K562 (cell line): ENCODE measurements around the gene TMEM167B. TPM values are rescaled to one million over a fixed set of nuclear protein-coding genes. Genes with fewer than 3 reads are reported as not detected.

Experiments used
- CBX5 ChIP-seq: IDR thresholded peaks from 2 replicates; pipeline ENCODE4 v1.6.1; 2014; ENCODE audit warnings: low read depth, borderline replicate concordance
- CCAR2 ChIP-seq: fragments of 200-400 bp; formaldehyde crosslinking; IDR thresholded peaks from 2 replicates; pipeline ENCODE4 v1.6.1; 2017; ENCODE audit warnings: mild to moderate bottlenecking, low read depth, low read length
- DDX20 ChIP-seq: fragments of 450-650 bp; IDR thresholded peaks from 2 replicates; pipeline ENCODE4 v1.6.1; 2016; ENCODE audit warnings: missing genetic modification characterization, low read depth, mild to moderate bottlenecking, missing compliant biosample characterization, moderate library complexity
- FOXA1 ChIP-seq: fragments of 450-650 bp; IDR thresholded peaks from 2 replicates; pipeline ENCODE4 v1.6.1; 2016; ENCODE audit warnings: mild to moderate bottlenecking, borderline replicate concordance
- FOXK2 ChIP-seq, 2 experiments: fragments of 450-650 bp; IDR thresholded peaks in 1 of 2; conservative IDR thresholded peaks in 1 of 2; 2 replicates each; pipeline ENCODE4 v1.6.1; 2016; ENCODE audit warnings: low read depth in 2 of 2, mild to moderate bottlenecking in 1 of 2
- GATA2 ChIP-seq: sonication (generic); formaldehyde crosslinking; IDR thresholded peaks from 2 replicates; pipeline ENCODE4 v1.4.0; 2020; ENCODE audit warnings: mild to moderate bottlenecking, missing genetic modification reagents
- HDAC8 ChIP-seq: fragments of 450-650 bp; IDR thresholded peaks from 2 replicates; pipeline ENCODE4 v1.6.1; 2016; ENCODE audit warnings: mild to moderate bottlenecking, missing genetic modification characterization, moderate library complexity, missing compliant biosample characterization
- HNRNPLL ChIP-seq: fragments of 200-400 bp; formaldehyde crosslinking; IDR thresholded peaks from 2 replicates; pipeline ENCODE4 v1.6.1; 2017; ENCODE audit warnings: low read length, low read depth, mild to moderate bottlenecking; ENCODE audit not compliant: poor library complexity, severe bottlenecking
- IRF2 ChIP-seq: sonication (generic); formaldehyde crosslinking; IDR thresholded peaks from 2 replicates; pipeline ENCODE4 v1.8.1; 2022; ENCODE audit warnings: mild to moderate bottlenecking, missing genetic modification reagents
- KLF16 ChIP-seq: IDR thresholded peaks from 2 replicates; pipeline ENCODE4 v1.6.1; 2016; ENCODE audit warnings: antibody characterized with exemption
- MAFF ChIP-seq: IDR thresholded peaks from 2 replicates; pipeline ENCODE4 v1.6.1; 2012; ENCODE audit warnings: low read length, improper control_type of control experiment
- MCM2 ChIP-seq: fragments of 450-650 bp; IDR thresholded peaks from 2 replicates; pipeline ENCODE4 v1.6.1; 2017; ENCODE audit warnings: low read depth, mild to moderate bottlenecking
- MTA2 ChIP-seq: fragments of 450-650 bp; IDR thresholded peaks from 2 replicates; pipeline ENCODE4 v1.6.1; 2016; ENCODE audit warnings: low read depth
- MYNN ChIP-seq, 2 experiments: sonication (generic); formaldehyde crosslinking in 1 of 2; IDR thresholded peaks; 2 replicates each; pipeline versions ENCODE4 v1.5.0 to v1.6.1; 2016 to 2020; ENCODE audit warnings: antibody characterized with exemption in 1 of 2, missing genetic modification reagents in 1 of 2
- NCOR1 ChIP-seq: fragments of 450-650 bp; IDR thresholded peaks from 2 replicates; pipeline ENCODE4 v1.6.1; 2016; ENCODE audit warnings: mild to moderate bottlenecking, moderate library complexity
- RBM25 ChIP-seq: fragments of 200-400 bp; formaldehyde crosslinking; IDR thresholded peaks from 2 replicates; pipeline ENCODE4 v1.6.1; 2018; ENCODE audit warnings: low read length, low read depth, moderate library complexity; ENCODE audit not compliant: severe bottlenecking
- SMAD3 ChIP-seq: fragments of 450-650 bp; formaldehyde crosslinking; conservative IDR thresholded peaks from 2 replicates; pipeline ENCODE4 v1.4.0; 2020; ENCODE audit warnings: mild to moderate bottlenecking
- STAG1 ChIP-seq: sonication (generic); formaldehyde crosslinking; IDR thresholded peaks from 2 replicates; pipeline ENCODE4 v1.5.0; 2020; ENCODE audit warnings: missing genetic modification reagents, borderline replicate concordance
- TFAM ChIP-seq: fragments of 250-450 bp; sonication (Bioruptor Pico); conservative IDR thresholded peaks from 2 replicates; pipeline ENCODE4 v1.5.0; 2021; ENCODE audit warnings: mild to moderate bottlenecking, moderate library complexity
- TOE1 ChIP-seq, 2 experiments: fragments of 450-650 bp in 1 of 2; sonication (generic) in 1 of 2; formaldehyde crosslinking in 1 of 2; IDR thresholded peaks; 2 replicates each; pipeline versions ENCODE4 v1.7.1 to v1.8.0; 2016 to 2022; ENCODE audit warnings: borderline replicate concordance in 2 of 2, mild to moderate bottlenecking in 2 of 2, antibody characterized with exemption in 1 of 2, inconsistent platforms in 1 of 2, low read depth in 1 of 2, missing genetic modification reagents in 1 of 2, moderate library complexity in 1 of 2
- ZNF143 ChIP-seq: sonication (generic); formaldehyde crosslinking; IDR thresholded peaks from 2 replicates; pipeline ENCODE4 v1.9.0; 2022; ENCODE audit warnings: mild to moderate bottlenecking, missing genetic modification reagents
- ZNF23 ChIP-seq: fragments of 250-450 bp; sonication (Bioruptor Pico); IDR thresholded peaks from 2 replicates; pipeline ENCODE4 v1.4.0; 2020; ENCODE audit warnings: mild to moderate bottlenecking
- ZNF347 ChIP-seq: fragments of 450-650 bp; formaldehyde crosslinking; IDR thresholded peaks from 2 replicates; pipeline ENCODE4 v1.4.0; 2020; ENCODE audit warnings: low read depth, mild to moderate bottlenecking, moderate library complexity
- ZNF696 ChIP-seq: fragments of 250-450 bp; sonication (Bioruptor Pico); conservative IDR thresholded peaks from 2 replicates; pipeline ENCODE4 v1.4.0; 2020; ENCODE audit warnings: mild to moderate bottlenecking, moderate library complexity
- polyA plus RNA-seq, 8 experiments: library from polyadenylated mRNA; depleted of rRNA in 4 of 8; stranded (reverse) in 5 of 8; unstranded in 3 of 8; fragments of >200 nt; fragmentation: Nextera tagmentation in 2 of 8; fragmentation: Illumina TruSeq in 1 of 8; extraction: Ambion mirVana in 2 of 8; extraction: Trizol in 1 of 8; gene quantifications; 2 replicates each; pipeline versions ENCODE4 v1.2.1 to v1.2.3, GENCODE V29; 2011 to 2014; ENCODE audit warnings: inconsistent platforms in 1 of 8, missing spikeins in 1 of 8
- total RNA-seq, 7 experiments: library from RNA; depleted of rRNA in 6 of 7; stranded (reverse); fragments of >200 nt in 6 of 7; fragmentation: Illumina TruSeq in 2 of 7; extraction: Trizol in 2 of 7; gene quantifications; 2 replicates each; pipeline versions ENCODE4 v1.2.1 to v1.2.3, GENCODE V29; 2011 to 2021; ENCODE audit warnings: low replicate concordance in 1 of 7
- TF ChIP-seq, protein P1 (sequence below), 2 experiments: fragments of 450-650 bp; conservative IDR thresholded peaks; 2 replicates each; pipeline ENCODE4 v1.6.1; 2017; ENCODE audit warnings: mild to moderate bottlenecking in 2 of 2, moderate library complexity in 2 of 2
- TF ChIP-seq, protein P2 (sequence below): fragments of 450-650 bp; IDR thresholded peaks from 2 replicates; pipeline ENCODE4 v1.6.1; 2014; ENCODE audit warnings: low read depth, mild to moderate bottlenecking, moderate library complexity, borderline replicate concordance
- TF ChIP-seq, protein P3 (sequence below), 2 experiments: fragments of 250-450 bp in 1 of 2; fragments of 450-650 bp in 1 of 2; sonication (Bioruptor Pico) in 1 of 2; IDR thresholded peaks; 2 replicates each; pipeline versions ENCODE4 v1.6.1 to v1.8.0; 2016 to 2021; ENCODE audit warnings: mild to moderate bottlenecking in 2 of 2, moderate library complexity in 2 of 2, missing compliant biosample characterization in 1 of 2, missing genetic modification characterization in 1 of 2

Gene TMEM167B
- total and polyA plus RNA-seq, 9 of the 15 experiments (the other 6 are each of a cell fraction or from before 2014, with no cell fraction given): 17.2 to 36.4 (median 32.2) TPM

DNA sequence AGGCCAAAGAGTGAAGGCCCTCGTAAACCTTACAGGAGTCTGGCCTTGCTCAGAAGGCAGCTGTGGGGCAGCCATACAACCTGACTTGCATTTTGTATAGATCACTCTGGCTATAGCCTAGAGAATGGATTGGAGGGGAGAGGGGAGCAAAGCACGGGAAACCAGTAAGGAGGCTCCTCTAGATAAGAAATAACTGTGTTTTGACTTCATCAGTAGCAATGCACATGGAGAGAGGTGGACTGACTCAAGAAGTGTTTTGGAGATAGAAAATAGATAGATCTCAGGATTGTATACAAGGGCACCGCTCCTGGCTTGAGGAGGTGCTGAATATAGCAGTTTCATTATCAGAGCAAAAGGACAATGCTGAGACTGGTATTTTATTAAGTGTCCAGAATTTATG is 49.8 kb downstream of the TMEM167B start (continued):
- no peak for TF ChIP-seq CBX5
- no peak for TF ChIP-seq ZNF23 (CRISPR knock-in tag)
- TF ChIP-seq, protein P1, sequence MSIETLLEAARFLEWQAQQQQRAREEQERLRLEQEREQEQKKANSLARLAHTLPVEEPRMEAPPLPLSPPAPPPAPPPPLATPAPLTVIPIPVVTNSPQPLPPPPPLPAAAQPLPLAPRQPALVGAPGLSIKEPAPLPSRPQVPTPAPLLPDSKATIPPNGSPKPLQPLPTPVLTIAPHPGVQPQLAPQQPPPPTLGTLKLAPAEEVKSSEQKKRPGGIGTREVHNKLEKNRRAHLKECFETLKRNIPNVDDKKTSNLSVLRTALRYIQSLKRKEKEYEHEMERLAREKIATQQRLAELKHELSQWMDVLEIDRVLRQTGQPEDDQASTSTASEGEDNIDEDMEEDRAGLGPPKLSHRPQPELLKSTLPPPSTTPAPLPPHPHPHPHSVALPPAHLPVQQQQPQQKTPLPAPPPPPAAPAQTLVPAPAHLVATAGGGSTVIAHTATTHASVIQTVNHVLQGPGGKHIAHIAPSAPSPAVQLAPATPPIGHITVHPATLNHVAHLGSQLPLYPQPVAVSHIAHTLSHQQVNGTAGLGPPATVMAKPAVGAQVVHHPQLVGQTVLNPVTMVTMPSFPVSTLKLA (conservative IDR thresholded peaks at IDR 0.05): peak in 1 of 2 experiments; percentile 40; a peak in 1 of 4 replicates
- TF ChIP-seq SMAD3: no peak
- TF ChIP-seq NCOR1: peak; percentile 66; the same call in 1 of the 2 replicates
- TF ChIP-seq RBM25: no peak
- TF ChIP-seq FOXA1: no peak
- no peak for TF ChIP-seq TFAM
- TF ChIP-seq GATA2 (CRISPR knock-in tag): no peak; the same call in 1 of the 2 replicates
- TF ChIP-seq MYNN (IDR thresholded peaks at IDR 0.05): no peak
- TF ChIP-seq MYNN (CRISPR knock-in tag; IDR thresholded peaks at IDR 0.05): no peak
- TF ChIP-seq KLF16: peak; percentile 27; the same call in 1 of the 2 replicates
- no peak for TF ChIP-seq MAFF
- TF ChIP-seq FOXK2 (conservative IDR thresholded peaks at IDR 0.05 in 1 of 2, IDR thresholded peaks at IDR 0.05 in 1 of 2; ENCODE audit: low read depth in 2 of 2): no peak
- peak; percentile 44; the same call in 1 of the 2 replicates for TF ChIP-seq MTA2
- TF ChIP-seq, protein P2, sequence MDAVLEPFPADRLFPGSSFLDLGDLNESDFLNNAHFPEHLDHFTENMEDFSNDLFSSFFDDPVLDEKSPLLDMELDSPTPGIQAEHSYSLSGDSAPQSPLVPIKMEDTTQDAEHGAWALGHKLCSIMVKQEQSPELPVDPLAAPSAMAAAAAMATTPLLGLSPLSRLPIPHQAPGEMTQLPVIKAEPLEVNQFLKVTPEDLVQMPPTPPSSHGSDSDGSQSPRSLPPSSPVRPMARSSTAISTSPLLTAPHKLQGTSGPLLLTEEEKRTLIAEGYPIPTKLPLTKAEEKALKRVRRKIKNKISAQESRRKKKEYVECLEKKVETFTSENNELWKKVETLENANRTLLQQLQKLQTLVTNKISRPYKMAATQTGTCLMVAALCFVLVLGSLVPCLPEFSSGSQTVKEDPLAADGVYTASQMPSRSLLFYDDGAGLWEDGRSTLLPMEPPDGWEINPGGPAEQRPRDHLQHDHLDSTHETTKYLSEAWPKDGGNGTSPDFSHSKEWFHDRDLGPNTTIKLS: no peak
- no peak for TF ChIP-seq IRF2 (CRISPR knock-in tag)
- TF ChIP-seq HDAC8 (tag): no peak
- TF ChIP-seq MCM2: no peak
- TF ChIP-seq ZNF696 (CRISPR knock-in tag): no peak
- TF ChIP-seq HNRNPLL: no peak
- TF ChIP-seq ZNF143: no peak
- TF ChIP-seq CCAR2: no peak
- TF ChIP-seq, protein P3, sequence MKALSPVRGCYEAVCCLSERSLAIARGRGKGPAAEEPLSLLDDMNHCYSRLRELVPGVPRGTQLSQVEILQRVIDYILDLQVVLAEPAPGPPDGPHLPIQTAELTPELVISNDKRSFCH (CRISPR knock-in tag; IDR thresholded peaks at IDR 0.05): no peak
- TF ChIP-seq, protein P3 (tag; IDR thresholded peaks at IDR 0.05): no peak
- TF ChIP-seq ZNF347: no peak
- no peak for TF ChIP-seq DDX20 (tag)
- no peak for TF ChIP-seq STAG1 (CRISPR knock-in tag)
- no peak for TF ChIP-seq TOE1 (IDR thresholded peaks at IDR 0.05; ENCODE audit: borderline replicate concordance)
- no peak for TF ChIP-seq TOE1 (CRISPR knock-in tag; IDR thresholded peaks at IDR 0.05; ENCODE audit: borderline replicate concordance, low read depth)
